HG03039 (cell line): ENCODE results near the gene CYB561A3.

Experiments
- ATAC-seq: cut with Tn5 transposase; IDR thresholded peaks from one replicate; pipeline ENCODE4 v1.9.1; 2021; ENCODE audit warnings: mild to moderate bottlenecking, moderate library complexity; ENCODE audit not compliant: unreplicated experiment

The CYB561A3 gene

GRCh38 chr11:61369372-61370348, 8.0 kb upstream of the CYB561A3 start:
- no peak for ATAC-seq

DNA sequence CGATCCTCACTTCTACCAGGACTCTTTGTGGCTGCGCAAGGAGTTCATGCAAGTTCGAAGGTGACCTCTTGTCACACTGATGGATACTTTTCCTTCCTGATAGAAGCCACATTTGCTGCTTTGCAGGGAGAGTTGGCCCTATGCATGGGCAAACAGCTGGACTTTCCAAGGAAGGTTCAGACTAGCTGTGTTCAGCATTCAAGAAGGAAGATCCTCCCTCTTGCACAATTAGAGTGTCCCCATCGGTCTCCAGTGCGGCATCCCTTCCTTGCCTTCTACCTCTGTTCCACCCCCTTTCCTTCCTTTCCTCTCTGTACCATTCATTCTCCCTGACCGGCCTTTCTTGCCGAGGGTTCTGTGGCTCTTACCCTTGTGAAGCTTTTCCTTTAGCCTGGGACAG, 7.0 kb upstream of the CYB561A3 start:
- ATAC-seq = no peak

- no peak for ATAC-seq
These were observed 5.7 kb upstream of the CYB561A3 start for GRCh38 chr11:61367406-61367805.

DNA sequence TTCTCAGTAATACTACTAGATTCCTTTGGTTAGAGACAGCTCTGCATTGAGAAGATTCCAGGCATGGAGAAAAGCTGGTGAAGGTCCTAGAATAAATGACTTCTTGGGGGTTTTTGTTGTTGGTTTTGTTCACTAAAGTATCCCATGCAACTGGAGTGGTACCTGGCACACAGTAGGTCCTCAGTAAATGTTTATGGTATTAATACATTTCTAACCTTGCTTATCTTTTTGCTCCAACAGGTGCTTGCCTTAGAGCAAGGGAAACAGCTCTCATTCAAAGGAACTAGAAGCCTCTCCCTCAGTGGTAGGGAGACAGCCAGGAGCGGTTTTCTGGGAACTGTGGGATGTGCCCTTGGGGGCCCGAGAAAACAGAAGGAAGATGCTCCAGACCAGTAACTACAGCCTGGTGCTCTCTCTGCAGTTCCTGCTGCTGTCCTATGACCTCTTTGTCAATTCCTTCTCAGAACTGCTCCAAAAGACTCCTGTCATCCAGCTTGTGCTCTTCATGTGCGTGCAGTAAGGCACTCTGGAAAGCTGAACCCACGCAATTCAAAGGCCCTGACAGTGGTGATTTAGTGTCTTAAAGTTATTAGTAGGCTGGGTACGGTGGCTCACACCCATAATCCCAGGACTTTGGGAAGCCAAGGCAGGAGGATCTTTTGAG, 2.5 kb upstream of the CYB561A3 start:
- ATAC-seq = no peak

GRCh38 chr11:61362542-61362875, 827 bp upstream of the CYB561A3 start:
- ATAC-seq = no peak

- ATAC-seq = no peak
These were observed 393 bp downstream of the CYB561A3 start for GRCh38 chr11:61361237-61361740.

- no peak for ATAC-seq
These were observed 2.2 kb downstream of the CYB561A3 start for GRCh38 chr11:61359516-61359915.

GRCh38 chr11:61358566-61358965, 3.1 kb downstream of the CYB561A3 start:
- no peak for ATAC-seq

DNA sequence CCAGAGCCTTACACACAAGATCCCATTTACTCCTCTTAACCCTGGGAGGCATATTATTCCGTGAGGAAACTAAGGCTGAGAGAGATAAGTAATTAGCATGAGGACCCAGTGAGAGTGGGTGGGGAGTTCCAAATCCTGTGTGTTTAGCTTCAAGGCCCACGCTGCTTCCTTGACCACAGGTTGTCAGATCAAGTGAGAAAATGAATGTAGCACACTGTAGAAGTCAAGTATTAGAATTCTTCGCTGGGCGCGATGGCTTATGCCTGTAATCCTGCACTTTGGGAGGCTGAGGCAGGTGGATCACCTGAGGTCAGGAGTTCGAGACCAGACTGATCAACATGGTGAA, 3.8 kb downstream of the CYB561A3 start:
- no peak for ATAC-seq

DNA sequence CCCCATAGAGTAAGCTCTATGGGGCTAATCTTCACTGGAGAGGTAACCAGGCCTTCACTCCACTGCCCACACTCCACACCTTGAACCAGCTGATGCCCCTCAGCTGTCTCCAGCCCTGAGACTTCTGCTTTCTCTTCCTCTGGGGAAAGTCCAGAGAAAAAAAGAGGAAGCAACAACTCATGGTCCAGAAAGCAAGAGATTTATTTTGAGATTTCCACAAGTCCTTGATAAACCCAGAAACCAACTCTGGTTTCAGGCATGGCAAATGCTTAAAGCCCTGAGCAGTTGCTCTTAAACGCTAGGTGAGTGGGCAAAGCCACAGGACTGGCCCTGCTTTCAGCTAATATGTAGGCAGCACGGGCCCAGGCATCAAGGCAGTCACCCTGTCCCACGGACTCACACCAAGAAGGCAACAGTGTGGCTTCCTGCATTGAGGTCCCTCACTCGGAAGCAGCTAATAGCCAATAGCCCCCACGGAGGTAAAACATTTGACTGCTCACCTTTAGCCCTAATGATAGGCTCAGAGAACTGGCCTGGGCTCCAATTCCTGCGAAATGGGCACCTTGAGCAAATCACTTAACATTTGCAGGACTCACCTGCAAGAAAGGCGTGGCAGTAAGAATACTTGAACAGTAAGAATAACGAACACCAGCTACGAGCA, 4.3 kb downstream of the CYB561A3 start:
- ATAC-seq = peak; percentile 33

DNA sequence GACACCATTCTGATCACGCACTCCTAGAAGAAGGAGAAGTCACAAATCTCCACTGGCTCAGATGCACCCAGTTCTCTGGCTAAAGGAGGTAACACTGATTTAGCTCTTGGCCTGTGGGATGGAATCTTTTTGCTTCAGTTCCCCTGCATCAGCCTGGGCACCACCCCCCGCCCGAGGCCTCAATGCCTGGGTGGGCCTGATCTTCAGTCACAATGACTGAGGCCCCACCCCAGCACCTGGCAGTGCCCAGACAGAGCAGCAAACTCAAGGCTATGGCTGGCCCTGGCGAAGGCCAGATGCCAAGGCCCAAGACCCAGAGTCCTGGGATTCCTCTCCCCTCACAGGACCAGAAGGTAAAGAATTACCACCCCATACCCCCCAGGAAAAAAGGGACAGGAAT, 5.0 kb downstream of the CYB561A3 start:
- no peak for ATAC-seq

GRCh38 chr11:61354208-61354607, 7.5 kb downstream of the CYB561A3 start:
- ATAC-seq = no peak

DNA sequence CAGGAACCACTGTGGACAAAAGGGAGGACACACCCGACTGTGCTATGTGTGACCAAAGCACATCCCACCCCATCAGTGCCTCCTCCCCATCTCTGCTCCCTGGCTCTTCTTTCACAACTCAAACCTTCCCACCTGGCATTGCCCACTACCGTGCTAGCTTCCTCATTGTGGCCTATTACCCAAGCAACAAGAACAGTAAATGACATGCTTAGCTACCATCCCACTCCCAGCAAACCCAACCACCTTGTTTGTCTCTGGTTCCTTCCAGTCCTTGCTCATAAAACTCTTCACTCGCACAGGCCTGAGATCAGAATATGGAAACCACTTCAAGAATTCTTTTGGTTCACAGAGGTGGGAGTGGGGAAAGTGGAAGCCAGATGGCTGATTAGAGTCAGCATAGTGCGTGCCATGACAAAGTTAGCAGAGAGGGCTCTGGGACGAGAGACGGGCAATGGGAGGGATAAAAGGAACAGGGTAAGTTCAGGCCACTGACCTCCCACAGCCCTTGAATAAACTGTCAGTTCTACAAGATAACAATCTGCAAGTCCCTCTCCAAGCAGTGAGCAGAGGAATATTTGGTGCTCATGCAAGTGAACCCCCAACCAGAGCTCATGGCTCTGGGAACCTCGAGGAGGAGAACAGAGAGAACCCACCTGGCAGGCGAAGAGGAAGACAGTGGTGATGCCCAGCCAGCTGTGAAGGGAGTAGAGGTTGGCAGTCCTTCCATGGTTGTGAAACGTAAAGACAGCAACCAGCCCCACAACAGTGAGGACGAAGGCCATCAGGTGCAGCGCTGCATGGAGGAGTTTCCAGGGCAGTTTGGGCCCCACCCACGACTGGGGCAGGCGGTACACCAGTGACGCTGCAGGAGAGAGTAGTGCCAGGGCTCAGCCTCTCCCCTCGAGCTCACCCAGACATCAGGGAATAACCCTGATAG, 8.3 kb downstream of the CYB561A3 start:
- no peak for ATAC-seq

DNA sequence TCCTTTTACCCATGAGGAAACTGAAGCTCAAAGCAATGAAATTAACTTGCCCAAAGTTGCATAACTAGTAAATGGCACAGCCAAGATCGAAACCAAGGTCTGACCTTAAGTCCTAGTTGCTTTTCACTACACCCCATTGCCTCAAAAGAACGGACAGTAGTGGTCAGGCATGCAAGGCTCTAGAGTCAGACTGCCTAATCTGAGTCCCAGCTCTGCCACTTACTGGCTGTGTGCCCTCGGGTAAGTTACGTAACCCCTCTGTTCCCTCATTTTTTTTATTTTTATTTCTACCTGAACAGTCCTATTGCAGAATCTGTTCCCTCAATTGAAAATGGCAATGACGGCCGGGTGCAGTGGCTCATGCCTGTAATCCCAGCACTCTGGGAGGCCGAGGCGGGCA, 9.6 kb downstream of the CYB561A3 start:
- ATAC-seq = no peak

- ATAC-seq = no peak
These were observed 10.9 kb downstream of the CYB561A3 start for GRCh38 chr11:61350803-61351202.

DNA sequence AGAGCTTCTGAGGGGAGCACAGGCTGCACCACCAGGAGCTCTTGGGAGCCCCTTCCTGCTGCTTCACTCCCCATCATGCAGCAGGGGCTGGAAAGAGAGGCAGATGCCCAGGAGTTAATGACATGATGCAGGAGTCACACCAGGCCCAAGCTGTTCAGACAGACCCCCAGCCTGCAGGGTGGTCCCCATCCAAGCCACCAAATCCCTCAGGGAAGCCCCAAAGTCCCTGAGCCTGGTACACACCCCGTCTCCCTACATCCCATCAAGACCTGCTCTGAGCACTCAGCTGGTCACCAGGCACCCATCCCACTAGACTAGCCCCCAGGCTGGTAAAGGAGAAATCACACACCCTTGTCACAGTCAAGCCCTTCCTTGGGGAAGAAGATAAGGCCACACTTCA, 11.3 kb downstream of the CYB561A3 start:
- no peak for ATAC-seq

GRCh38 chr11:61349916-61350315, 11.8 kb downstream of the CYB561A3 start:
- ATAC-seq = no peak

- ATAC-seq = no peak
These were observed 12.4 kb downstream of the CYB561A3 start for GRCh38 chr11:61349189-61349751.

GRCh38 chr11:61347916-61348461, 13.7 kb downstream of the CYB561A3 start:
- ATAC-seq = no peak
